Neural progenitor cell (in vitro differentiated cells): Measurements from ENCODE around the gene NES.

Source experiments
- EZH2 ChIP-seq: fragments of 200-600 bp; sonication (generic); IDR thresholded peaks from 2 replicates; pipeline ENCODE4 v1.6.1; 2017; ENCODE audit warnings: antibody characterized with exemption, mild to moderate bottlenecking, moderate library complexity
- TF ChIP-seq, protein P1 (sequence below): fragments of 200-600 bp; sonication (generic); IDR thresholded peaks from 2 replicates; pipeline ENCODE4 v1.5.1; 2017; ENCODE audit warnings: antibody characterized with exemption, mild to moderate bottlenecking

DNA sequence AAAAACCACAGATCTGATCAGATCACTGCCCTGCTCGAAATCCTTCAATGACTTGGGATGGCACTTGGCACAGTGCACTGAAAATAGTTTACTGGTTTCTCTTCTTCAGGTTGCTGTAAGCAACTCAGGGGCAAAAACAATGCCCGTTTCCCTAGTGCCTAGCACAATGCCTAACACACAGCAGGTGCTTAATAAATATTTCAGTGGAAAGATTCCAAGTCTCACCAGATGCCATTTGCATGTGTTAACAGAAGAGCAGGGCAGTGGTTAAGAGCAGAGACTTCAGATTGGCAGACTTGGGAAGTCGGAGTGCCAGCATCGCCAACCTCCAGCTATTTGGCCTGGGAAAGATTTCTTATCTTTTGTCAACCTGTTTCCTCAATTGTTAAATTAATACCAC, 40.1 kb upstream of the NES start:
- TF ChIP-seq, protein P1, sequence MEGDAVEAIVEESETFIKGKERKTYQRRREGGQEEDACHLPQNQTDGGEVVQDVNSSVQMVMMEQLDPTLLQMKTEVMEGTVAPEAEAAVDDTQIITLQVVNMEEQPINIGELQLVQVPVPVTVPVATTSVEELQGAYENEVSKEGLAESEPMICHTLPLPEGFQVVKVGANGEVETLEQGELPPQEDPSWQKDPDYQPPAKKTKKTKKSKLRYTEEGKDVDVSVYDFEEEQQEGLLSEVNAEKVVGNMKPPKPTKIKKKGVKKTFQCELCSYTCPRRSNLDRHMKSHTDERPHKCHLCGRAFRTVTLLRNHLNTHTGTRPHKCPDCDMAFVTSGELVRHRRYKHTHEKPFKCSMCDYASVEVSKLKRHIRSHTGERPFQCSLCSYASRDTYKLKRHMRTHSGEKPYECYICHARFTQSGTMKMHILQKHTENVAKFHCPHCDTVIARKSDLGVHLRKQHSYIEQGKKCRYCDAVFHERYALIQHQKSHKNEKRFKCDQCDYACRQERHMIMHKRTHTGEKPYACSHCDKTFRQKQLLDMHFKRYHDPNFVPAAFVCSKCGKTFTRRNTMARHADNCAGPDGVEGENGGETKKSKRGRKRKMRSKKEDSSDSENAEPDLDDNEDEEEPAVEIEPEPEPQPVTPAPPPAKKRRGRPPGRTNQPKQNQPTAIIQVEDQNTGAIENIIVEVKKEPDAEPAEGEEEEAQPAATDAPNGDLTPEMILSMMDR = no peak
- no peak for TF ChIP-seq EZH2
